HepG2 (cell line): ENCODE results near the gene AP4S1. TPM values are rescaled to one million over a fixed set of nuclear protein-coding genes. Genes with fewer than 3 reads are reported as not detected.

Experiments
- ATAC-seq: fragments of 200-7000 bp; cut with Tn5 transposase; 3 replicates; pipeline ENCODE4 v1.9.1; 2020; ENCODE audit warnings: mild to moderate bottlenecking, moderate library complexity
- BruUV-seq: library from RNA; stranded (reverse); fragments of 400-500 nt; replicated peaks from 2 replicates; lab custom pipeline; 2021; lab: Mats Ljungman, UMichigan
- CTCF ChIA-PET: fragments of 300-600 bp; formaldehyde crosslinking; extraction: SDS; loops from one replicate; lab custom pipeline; 2021; ENCODE audit warnings: low total read pairs, inconsistent platforms, low intra/inter-chr PET ratio; lab: Yijun Ruan, JAX
- POLR2A ChIA-PET: fragments of 350-600 bp; sonication (Branson Sonifier 250); formaldehyde crosslinking; loops from one replicate; lab custom pipeline; 2020; ENCODE audit warnings: antibody characterized with exemption, inconsistent platforms; lab: Yijun Ruan, JAX
- DNase-seq: peaks from one replicate; pipeline ENCODE4 v3.0.0-alpha.2; 2015; ENCODE audit warnings: low spot score
- FAIRE-seq: peaks from 3 replicates; lab custom pipeline; 2011; peaks lifted over from hg19 to GRCh38; lab: Jason Lieb, UNC
- H2AFZ ChIP-seq: one replicate; pipeline ENCODE4 v1.6.1; 2011; ENCODE audit warnings: low read length, inconsistent platforms
- H3K27ac ChIP-seq: fragments of 300-600 bp; 3 replicates; pipeline ENCODE4 v1.8.0; 2011; ENCODE audit warnings: mixed run types, mild to moderate bottlenecking, mixed read lengths, low read length, inconsistent platforms; ENCODE audit not compliant: insufficient read depth; ENCODE audit errors: extremely low read length
- H3K27me3 ChIP-seq, 2 experiments: fragments of 200-600 bp in 1 of 2; 2 replicates in 1 of 2; 3 replicates in 1 of 2; pipeline versions ENCODE4 v1.6.0 to v1.8.0; 2011; ENCODE audit warnings: low read length in 2 of 2, mild to moderate bottlenecking in 2 of 2, moderate library complexity in 2 of 2, inconsistent platforms in 1 of 2; ENCODE audit not compliant: insufficient read depth in 2 of 2, control insufficient read depth in 1 of 2
- H3K36me3 ChIP-seq, 2 experiments: fragments of 200-600 bp in 1 of 2; replicated peaks in 1 of 2; 2 replicates in 1 of 2; 3 replicates in 1 of 2; pipeline versions ENCODE4 v1.5.1 to v1.8.0; 2011; ENCODE audit warnings: low read length in 2 of 2, inconsistent platforms in 1 of 2; ENCODE audit not compliant: insufficient read depth in 2 of 2, control insufficient read depth in 1 of 2
- H3K4me1 ChIP-seq: 2 replicates; pipeline ENCODE4 v1.5.1; 2012; ENCODE audit warnings: low read length, inconsistent platforms; ENCODE audit not compliant: insufficient read depth
- H3K4me2 ChIP-seq: 2 replicates; pipeline ENCODE4 v1.6.0; 2011; ENCODE audit warnings: low read depth, low read length, inconsistent platforms
- H3K4me3 ChIP-seq, 3 experiments: fragments of 200-600 bp in 1 of 3; sonication (generic), shearing (Covaris generic) in 1 of 3; replicated peaks in 1 of 3; 2 replicates each; pipeline ENCODE4 v1.5.1; 2011 to 2016; ENCODE audit warnings: low read length in 3 of 3, inconsistent platforms in 2 of 3, low read depth in 2 of 3, mild to moderate bottlenecking in 2 of 3, control low read depth in 1 of 3, mixed read lengths in 1 of 3; ENCODE audit not compliant: insufficient read depth in 1 of 3
- H3K79me2 ChIP-seq: one replicate; pipeline ENCODE4 v1.6.1; 2011; ENCODE audit warnings: low read length, inconsistent platforms; ENCODE audit not compliant: insufficient read depth
- H3K9ac ChIP-seq: 2 replicates; pipeline ENCODE4 v1.6.0; 2011; ENCODE audit warnings: mild to moderate bottlenecking, low read depth, low read length, inconsistent platforms; ENCODE audit not compliant: insufficient read depth
- H3K9me3 ChIP-seq: 2 replicates; pipeline ENCODE4 v1.5.1; 2012; ENCODE audit warnings: mild to moderate bottlenecking, low read length
- H4K20me1 ChIP-seq: 2 replicates; pipeline ENCODE4 v1.6.0; 2011; ENCODE audit warnings: inconsistent platforms, mild to moderate bottlenecking, low read length, moderate library complexity; ENCODE audit not compliant: insufficient read depth
- GATAD1 ChIP-seq: IDR thresholded peaks from 2 replicates; pipeline ENCODE4 v1.6.1; 2016; ENCODE audit warnings: missing genetic modification reagents, missing compliant biosample characterization
- GATAD2A ChIP-seq: IDR thresholded peaks from 2 replicates; pipeline ENCODE4 v1.6.1; 2016
- KAT8 ChIP-seq: IDR thresholded peaks from 2 replicates; pipeline ENCODE4 v1.6.1; 2016; ENCODE audit warnings: missing genetic modification reagents, missing compliant biosample characterization
- NCOA1 ChIP-seq: sonication (generic); formaldehyde crosslinking; IDR thresholded peaks from 2 replicates; pipeline ENCODE4 v1.9.0; 2021; ENCODE audit warnings: missing genetic modification reagents
- NRL ChIP-seq: sonication (generic); formaldehyde crosslinking; IDR thresholded peaks from 2 replicates; pipeline ENCODE4 v1.5.0; 2020; ENCODE audit warnings: missing genetic modification reagents, mild to moderate bottlenecking, moderate library complexity, borderline replicate concordance
- REPIN1 ChIP-seq: sonication (generic); formaldehyde crosslinking; IDR thresholded peaks from 2 replicates; pipeline ENCODE4 v1.8.0; 2022; ENCODE audit warnings: missing genetic modification reagents, low read depth, mild to moderate bottlenecking, borderline replicate concordance
- RFXANK ChIP-seq: IDR thresholded peaks from 2 replicates; pipeline ENCODE4 v1.6.1; 2016
- SOX13 ChIP-seq, 3 experiments: fragments of 450-650 bp in 1 of 3; sonication (generic) in 1 of 3; formaldehyde crosslinking in 1 of 3; IDR thresholded peaks in 2 of 3; conservative IDR thresholded peaks in 1 of 3; 2 replicates each; pipeline versions ENCODE4 v1.5.0 to v1.6.1; 2016 to 2020; ENCODE audit warnings: antibody characterized with exemption in 1 of 3, mild to moderate bottlenecking in 1 of 3, missing compliant biosample characterization in 1 of 3, missing genetic modification reagents in 1 of 3, moderate library complexity in 1 of 3
- SOX5 ChIP-seq: IDR thresholded peaks from 2 replicates; pipeline ENCODE4 v1.6.1; 2016; ENCODE audit warnings: borderline replicate concordance
- SRY ChIP-seq: sonication (generic); formaldehyde crosslinking; IDR thresholded peaks from 2 replicates; pipeline ENCODE4 v1.8.0; 2022; ENCODE audit warnings: mild to moderate bottlenecking, missing genetic modification reagents
- TMF1 ChIP-seq: sonication (generic); formaldehyde crosslinking; IDR thresholded peaks from 2 replicates; pipeline ENCODE4 v1.8.1; 2022; ENCODE audit warnings: low read depth, missing genetic modification reagents
- ZIK1 ChIP-seq: sonication (generic); formaldehyde crosslinking; IDR thresholded peaks from 2 replicates; pipeline ENCODE4 v1.5.0; 2020; ENCODE audit warnings: mild to moderate bottlenecking, low read depth, missing genetic modification reagents, borderline replicate concordance
- ZNF224 ChIP-seq: sonication (generic); formaldehyde crosslinking; IDR thresholded peaks from 2 replicates; pipeline ENCODE4 v1.5.0; 2020; ENCODE audit warnings: mild to moderate bottlenecking, missing genetic modification reagents
- ZNF263 ChIP-seq: sonication (generic); formaldehyde crosslinking; IDR thresholded peaks from 2 replicates; pipeline ENCODE4 v1.4.0; 2020; ENCODE audit warnings: missing genetic modification reagents
- ZNF501 ChIP-seq: sonication (generic); formaldehyde crosslinking; IDR thresholded peaks from 2 replicates; pipeline ENCODE4 v1.5.1; 2020; ENCODE audit warnings: mild to moderate bottlenecking, moderate library complexity, missing genetic modification reagents
- ZNF577 ChIP-seq: sonication (generic); formaldehyde crosslinking; IDR thresholded peaks from 2 replicates; pipeline ENCODE4 v1.4.0; 2020; ENCODE audit warnings: mild to moderate bottlenecking, low read depth, missing genetic modification reagents, borderline replicate concordance
- ZNF761 ChIP-seq: sonication (generic); formaldehyde crosslinking; conservative IDR thresholded peaks from 2 replicates; pipeline ENCODE4 v1.4.0; 2020; ENCODE audit warnings: mild to moderate bottlenecking, missing genetic modification reagents
- ZNF788 ChIP-seq: sonication (generic); formaldehyde crosslinking; IDR thresholded peaks from 2 replicates; pipeline ENCODE4 v1.5.0; 2020; ENCODE audit warnings: mild to moderate bottlenecking, missing genetic modification reagents, borderline replicate concordance
- WGBS: methylation state at CpG from one replicate; pipeline ENCODE4 v1.1.6; 2017; ENCODE audit warnings: low lambda C conversion rate; 5-methylcytosine and 5-hydroxymethylcytosine counted together
- in situ Hi-C: cut with HindIII; loops from 2 replicates; pipeline ENCODE4 v1.10.0; 2017; ENCODE audit warnings: low pct_unique_long_range_greater_than_20kb; ENCODE audit not compliant: extremely low pct_ligation_motif_present
- intact Hi-C: fragments of 100-400 bp; cut with micrococcal nuclease; formaldehyde crosslinking; loops from one replicate; pipeline ENCODE4 v1.10.0; 2022; ENCODE audit not compliant: unreplicated experiment
- polyA plus RNA-seq, 8 experiments: library from polyadenylated mRNA; depleted of rRNA in 3 of 8; stranded (reverse) in 7 of 8; unstranded in 1 of 8; fragments of >200 nt; fragmentation: Illumina TruSeq in 4 of 8; extraction: Trizol in 4 of 8; gene quantifications; 2 replicates each; pipeline versions ENCODE4 v1.2.1 to v1.2.3, GENCODE V29; 2011 to 2016; ENCODE audit warnings: low read depth in 4 of 8, missing spikeins in 1 of 8, mixed read lengths in 1 of 8; ENCODE audit not compliant: insufficient read depth in 1 of 8
- total RNA-seq, 5 experiments: library from RNA; depleted of rRNA; stranded (reverse); fragments of >200 nt; fragmentation: Illumina TruSeq; extraction: Trizol; gene quantifications; 2 replicates each; pipeline ENCODE4 v1.2.3, GENCODE V29; 2016; ENCODE audit warnings: low read depth in 1 of 5
- TF ChIP-seq, protein P1 (sequence below): conservative IDR thresholded peaks from 2 replicates; pipeline ENCODE4 v1.6.1; 2018; ENCODE audit warnings: missing genetic modification reagents
- TF ChIP-seq, protein P2 (sequence below): IDR thresholded peaks from 2 replicates; pipeline ENCODE4 v1.6.1; 2012; ENCODE audit warnings: low read depth, low read length, improper control_type of control experiment
- TF ChIP-seq, protein P3 (sequence below): sonication (generic); formaldehyde crosslinking; IDR thresholded peaks from 2 replicates; pipeline ENCODE4 v1.9.0; 2022; ENCODE audit warnings: missing genetic modification reagents, mild to moderate bottlenecking, borderline replicate concordance

The AP4S1 gene
- total and polyA plus RNA-seq, 2 of the 13 experiments (the other 11 are each of a cell fraction or from before 2014, with no cell fraction given), result 3.9 to 21.1 TPM

DNA sequence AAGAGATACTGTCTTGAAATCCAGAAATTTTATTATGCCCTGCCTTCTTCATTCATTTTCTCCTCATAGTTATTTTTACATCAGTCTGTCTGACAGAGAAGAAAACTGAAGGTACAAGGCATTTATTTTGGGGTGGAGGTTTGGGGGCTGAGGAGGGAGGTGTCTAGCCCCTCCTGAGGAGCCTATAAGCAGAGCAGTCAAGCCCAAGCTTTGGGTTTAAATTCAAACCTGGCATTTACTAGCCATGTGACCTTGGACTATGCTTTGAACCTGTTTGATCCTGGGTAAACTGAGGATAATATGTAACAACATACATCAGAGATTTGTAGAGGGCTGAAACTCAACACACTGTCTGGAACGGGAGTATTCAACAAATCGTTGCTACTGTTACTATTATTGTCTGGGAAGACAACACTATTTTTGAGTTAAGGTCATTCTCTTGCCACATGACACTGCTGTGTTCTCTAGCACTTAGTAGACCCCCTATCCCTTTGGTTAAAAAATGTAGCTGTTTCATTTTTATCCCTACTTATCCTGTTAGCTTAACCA, 66.8 kb downstream of the AP4S1 start:
- no peaks in the 10 kb centered on the region for H3K79me2 ChIP-seq
- TF ChIP-seq SOX13 (IDR thresholded peaks at IDR 0.05) (no peak), SOX13 (CRISPR knock-in tag; conservative IDR thresholded peaks at IDR 0.05 in 1 of 2, IDR thresholded peaks at IDR 0.05 in 1 of 2) (0 out of 4 replicates have a peak, but pooled peaks of 1 of the 2 experiments have one; percentile 31), GATAD2A (peak; percentile 61), KAT8 (CRISPR knock-in tag) (no peak), ZNF577 (CRISPR knock-in tag) (no peak), REPIN1 (CRISPR knock-in tag) (peak; percentile 96), TMF1 (CRISPR knock-in tag) (no peak), GATAD1 (0 out of 2 replicates have a peak, but pooled peaks have one; percentile 20), ZNF761 (no peak), SRY (CRISPR knock-in tag) (no peak), NCOA1 (CRISPR knock-in tag) (no peak), ZNF501 (CRISPR knock-in tag) (no peak), RFXANK (CRISPR knock-in tag) (no peak), SOX5 (no peak), NRL (CRISPR knock-in tag) (no peak), ZNF224 (CRISPR knock-in tag) (no peak), ZNF263 (CRISPR knock-in tag) (no peak), ZIK1 (no peak), ZNF788 (no peak)
- TF ChIP-seq, protein P1, sequence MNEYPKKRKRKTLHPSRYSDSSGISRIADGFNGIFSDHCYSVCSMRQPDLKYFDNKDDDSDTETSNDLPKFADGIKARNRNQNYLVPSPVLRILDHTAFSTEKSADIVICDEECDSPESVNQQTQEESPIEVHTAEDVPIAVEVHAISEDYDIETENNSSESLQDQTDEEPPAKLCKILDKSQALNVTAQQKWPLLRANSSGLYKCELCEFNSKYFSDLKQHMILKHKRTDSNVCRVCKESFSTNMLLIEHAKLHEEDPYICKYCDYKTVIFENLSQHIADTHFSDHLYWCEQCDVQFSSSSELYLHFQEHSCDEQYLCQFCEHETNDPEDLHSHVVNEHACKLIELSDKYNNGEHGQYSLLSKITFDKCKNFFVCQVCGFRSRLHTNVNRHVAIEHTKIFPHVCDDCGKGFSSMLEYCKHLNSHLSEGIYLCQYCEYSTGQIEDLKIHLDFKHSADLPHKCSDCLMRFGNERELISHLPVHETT (CRISPR knock-in tag), result no peak
- TF ChIP-seq, protein P2, sequence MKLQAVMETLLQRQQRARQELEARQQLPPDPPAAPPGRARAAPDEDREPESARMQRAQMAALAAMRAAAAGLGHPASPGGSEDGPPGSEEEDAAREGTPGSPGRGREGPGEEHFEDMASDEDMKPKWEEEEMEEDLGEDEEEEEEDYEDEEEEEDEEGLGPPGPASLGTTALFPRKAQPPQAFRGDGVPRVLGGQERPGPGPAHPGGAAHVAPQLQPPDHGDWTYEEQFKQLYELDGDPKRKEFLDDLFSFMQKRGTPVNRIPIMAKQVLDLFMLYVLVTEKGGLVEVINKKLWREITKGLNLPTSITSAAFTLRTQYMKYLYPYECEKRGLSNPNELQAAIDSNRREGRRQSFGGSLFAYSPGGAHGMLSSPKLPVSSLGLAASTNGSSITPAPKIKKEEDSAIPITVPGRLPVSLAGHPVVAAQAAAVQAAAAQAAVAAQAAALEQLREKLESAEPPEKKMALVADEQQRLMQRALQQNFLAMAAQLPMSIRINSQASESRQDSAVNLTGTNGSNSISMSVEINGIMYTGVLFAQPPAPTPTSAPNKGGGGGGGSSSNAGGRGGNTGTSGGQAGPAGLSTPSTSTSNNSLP, result peak; percentile 16; the same call in 1 of the 2 replicates
- TF ChIP-seq, protein P3, sequence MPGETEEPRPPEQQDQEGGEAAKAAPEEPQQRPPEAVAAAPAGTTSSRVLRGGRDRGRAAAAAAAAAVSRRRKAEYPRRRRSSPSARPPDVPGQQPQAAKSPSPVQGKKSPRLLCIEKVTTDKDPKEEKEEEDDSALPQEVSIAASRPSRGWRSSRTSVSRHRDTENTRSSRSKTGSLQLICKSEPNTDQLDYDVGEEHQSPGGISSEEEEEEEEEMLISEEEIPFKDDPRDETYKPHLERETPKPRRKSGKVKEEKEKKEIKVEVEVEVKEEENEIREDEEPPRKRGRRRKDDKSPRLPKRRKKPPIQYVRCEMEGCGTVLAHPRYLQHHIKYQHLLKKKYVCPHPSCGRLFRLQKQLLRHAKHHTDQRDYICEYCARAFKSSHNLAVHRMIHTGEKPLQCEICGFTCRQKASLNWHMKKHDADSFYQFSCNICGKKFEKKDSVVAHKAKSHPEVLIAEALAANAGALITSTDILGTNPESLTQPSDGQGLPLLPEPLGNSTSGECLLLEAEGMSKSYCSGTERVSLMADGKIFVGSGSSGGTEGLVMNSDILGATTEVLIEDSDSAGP (CRISPR knock-in tag), result no peak

More for the DNA sequence above, 66.8 kb downstream of the AP4S1 start:
- Histone ChIP-seq H3K4me1 (peaks cover 37% of the 10 kb centered on the region), H3K27ac (peak overlapping the region; percentile 79), H3K9ac (no peak overlapping the region), H3K4me3 (no peak overlapping the region; a peak in 1 of 6 replicates), H2AFZ (no peak overlapping the region), H3K9me3 (no peaks in the 10 kb centered on the region), H3K4me2 (peak overlapping the region; percentile 60), H4K20me1 (no peaks in the 10 kb centered on the region), H3K36me3 (peaks cover 0 to 2% of the 10 kb centered on the region in 2 experiments; a peak in 1 of 5 replicates), H3K27me3 (no peaks in the 10 kb centered on the region)
- FAIRE-seq (no peak), ATAC-seq (no peak), DNase-seq (no peak)
- intact Hi-C loops (no loop called here), in situ Hi-C loops (no loop called here)
- BruUV-seq, result no TSS peak
- 40% methylated on average over 2 of the region's 2 CpGs for WGBS
- ChIA-PET CTCF (no interaction called here), POLR2A (interaction anchor here (2.8 kb wide), 1 partner anchor 66 kb away, joined by 6 read pairs; the partner anchor contains the start of gene STRN3)
